ENCODE results near the gene ZNF777. TPM values are rescaled to one million over a fixed set of nuclear protein-coding genes. Genes with fewer than 3 reads are reported as not detected.

The ZNF777 gene
- total RNA-seq, 1 donor from 2014 or later = 16.3 TPM

- Mint-ChIP-seq H3K36me3 (ENCODE audit: unreplicated experiment) (peaks cover 26% of the 10 kb centered on the region), H3K4me3 (ENCODE audit: unreplicated experiment) (no peak overlapping the region), H3K9me3 (ENCODE audit: unreplicated experiment) (no peaks in the 10 kb centered on the region), H3K4me1 (ENCODE audit: unreplicated experiment) (no peaks in the 10 kb centered on the region), H3K27me3 (ENCODE audit: unreplicated experiment) (no peaks in the 10 kb centered on the region), H3K27ac (ENCODE audit: unreplicated experiment) (no peak overlapping the region)
- DNase-seq (ENCODE audit: extremely low spot score, unreplicated experiment) = peak; percentile 27
- TF ChIP-seq, protein P1, sequence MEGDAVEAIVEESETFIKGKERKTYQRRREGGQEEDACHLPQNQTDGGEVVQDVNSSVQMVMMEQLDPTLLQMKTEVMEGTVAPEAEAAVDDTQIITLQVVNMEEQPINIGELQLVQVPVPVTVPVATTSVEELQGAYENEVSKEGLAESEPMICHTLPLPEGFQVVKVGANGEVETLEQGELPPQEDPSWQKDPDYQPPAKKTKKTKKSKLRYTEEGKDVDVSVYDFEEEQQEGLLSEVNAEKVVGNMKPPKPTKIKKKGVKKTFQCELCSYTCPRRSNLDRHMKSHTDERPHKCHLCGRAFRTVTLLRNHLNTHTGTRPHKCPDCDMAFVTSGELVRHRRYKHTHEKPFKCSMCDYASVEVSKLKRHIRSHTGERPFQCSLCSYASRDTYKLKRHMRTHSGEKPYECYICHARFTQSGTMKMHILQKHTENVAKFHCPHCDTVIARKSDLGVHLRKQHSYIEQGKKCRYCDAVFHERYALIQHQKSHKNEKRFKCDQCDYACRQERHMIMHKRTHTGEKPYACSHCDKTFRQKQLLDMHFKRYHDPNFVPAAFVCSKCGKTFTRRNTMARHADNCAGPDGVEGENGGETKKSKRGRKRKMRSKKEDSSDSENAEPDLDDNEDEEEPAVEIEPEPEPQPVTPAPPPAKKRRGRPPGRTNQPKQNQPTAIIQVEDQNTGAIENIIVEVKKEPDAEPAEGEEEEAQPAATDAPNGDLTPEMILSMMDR (IDR thresholded peaks at IDR 0.05) = no peak
These were observed 20.6 kb downstream of the ZNF777 start for GRCh38 chr7:149440222-149440621.

DNA sequence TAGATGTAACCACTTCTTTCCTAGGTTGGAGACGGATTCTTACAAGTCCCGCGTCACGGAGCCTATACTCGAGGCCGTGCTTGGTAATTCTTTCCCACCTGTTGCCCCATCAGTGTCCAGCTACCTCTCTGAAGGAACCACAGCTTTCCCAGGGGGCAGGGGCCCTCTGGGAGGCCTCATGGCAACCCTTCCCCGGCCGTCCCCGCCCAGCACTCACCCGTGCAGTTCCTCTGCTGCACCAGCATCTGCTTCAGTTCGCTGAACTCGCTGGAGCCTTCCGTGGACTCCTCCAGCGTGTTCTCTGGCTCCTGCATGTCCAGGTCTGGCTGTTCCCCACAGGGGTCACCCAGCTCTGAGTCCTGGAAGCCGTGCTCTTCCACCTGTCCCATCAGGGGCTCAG, 24.5 kb downstream of the ZNF777 start:
- TF ChIP-seq, protein P1 (IDR thresholded peaks at IDR 0.05) = no peak
- Mint-ChIP-seq H3K9me3 (ENCODE audit: unreplicated experiment) (no peaks in the 10 kb centered on the region), H3K4me3 (ENCODE audit: unreplicated experiment) (no peak overlapping the region), H3K4me1 (ENCODE audit: unreplicated experiment) (no peaks in the 10 kb centered on the region), H3K27ac (ENCODE audit: unreplicated experiment) (no peak overlapping the region), H3K36me3 (ENCODE audit: unreplicated experiment) (peaks cover 40% of the 10 kb centered on the region), H3K27me3 (ENCODE audit: unreplicated experiment) (no peaks in the 10 kb centered on the region)
- DNase-seq (ENCODE audit: extremely low spot score, unreplicated experiment) = peak; percentile 66

DNA sequence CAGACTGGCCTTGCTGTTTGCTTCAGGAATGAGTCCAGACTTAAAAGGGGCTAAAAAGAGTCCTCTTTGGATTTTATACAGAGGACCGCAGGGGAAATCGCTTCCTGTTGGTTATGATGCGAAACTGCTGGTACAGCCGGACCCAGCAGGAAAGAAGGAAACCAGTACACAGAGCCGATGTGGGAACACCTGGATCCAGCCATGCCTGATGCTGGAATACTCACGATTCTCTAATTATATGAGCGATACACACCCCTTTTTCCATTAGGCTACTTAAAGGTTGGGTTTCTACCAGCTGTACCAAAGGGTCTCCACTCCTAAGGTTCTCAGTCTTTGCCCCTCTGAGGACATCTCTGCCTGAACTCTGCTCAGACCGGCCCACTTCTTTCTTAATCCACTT, 27.7 kb downstream of the ZNF777 start:
- no peak for DNase-seq (ENCODE audit: extremely low spot score, unreplicated experiment)
- Mint-ChIP-seq H3K27me3 (ENCODE audit: unreplicated experiment) (no peaks in the 10 kb centered on the region), H3K27ac (ENCODE audit: unreplicated experiment) (no peak overlapping the region)

DNA sequence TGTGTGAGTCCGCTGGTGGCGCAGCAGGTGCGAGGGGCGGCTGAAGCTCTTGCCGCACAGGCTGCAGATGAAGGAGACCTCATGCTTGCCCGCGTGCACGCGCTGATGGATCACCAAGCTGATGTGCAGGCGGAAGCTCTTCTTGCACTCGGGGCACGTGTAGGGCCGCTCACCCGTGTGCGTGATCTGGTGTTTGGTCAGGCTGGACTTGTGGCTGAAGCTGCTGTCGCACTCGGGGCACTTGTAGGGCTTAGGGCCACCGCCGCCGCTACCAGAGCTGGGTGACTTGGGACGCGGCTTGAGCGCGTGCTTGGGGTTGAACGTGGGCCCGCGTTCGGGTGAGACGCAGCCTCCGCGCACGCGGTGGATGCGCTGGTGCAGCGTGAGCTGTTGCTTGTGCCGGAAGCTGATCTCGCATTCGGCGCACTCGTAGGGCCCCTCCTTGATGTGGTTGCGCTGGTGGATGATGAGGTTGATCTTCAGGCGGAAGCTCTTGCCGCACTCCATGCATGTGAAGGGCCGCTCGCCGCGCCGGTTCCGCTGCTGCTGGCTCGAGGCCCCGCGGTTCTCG, 28.7 kb downstream of the ZNF777 start:
- peak; percentile 81 for DNase-seq (ENCODE audit: extremely low spot score, unreplicated experiment)
- TF ChIP-seq, protein P1 (IDR thresholded peaks at IDR 0.05) = no peak
- Mint-ChIP-seq H3K36me3 (ENCODE audit: unreplicated experiment) (peaks cover 56% of the 10 kb centered on the region), H3K4me1 (ENCODE audit: unreplicated experiment) (no peaks in the 10 kb centered on the region), H3K4me3 (ENCODE audit: unreplicated experiment) (no peak overlapping the region), H3K27me3 (ENCODE audit: unreplicated experiment) (no peaks in the 10 kb centered on the region), H3K27ac (ENCODE audit: unreplicated experiment) (no peak overlapping the region), H3K9me3 (ENCODE audit: unreplicated experiment) (no peaks in the 10 kb centered on the region)

More for the DNA sequence above, 27.7 kb downstream of the ZNF777 start:
- Mint-ChIP-seq H3K36me3 (ENCODE audit: unreplicated experiment) (peaks cover 54% of the 10 kb centered on the region), H3K4me3 (ENCODE audit: unreplicated experiment) (no peak overlapping the region), H3K4me1 (ENCODE audit: unreplicated experiment) (no peaks in the 10 kb centered on the region), H3K9me3 (ENCODE audit: unreplicated experiment) (no peaks in the 10 kb centered on the region)
- TF ChIP-seq, protein P1 (IDR thresholded peaks at IDR 0.05) = no peak

DNA sequence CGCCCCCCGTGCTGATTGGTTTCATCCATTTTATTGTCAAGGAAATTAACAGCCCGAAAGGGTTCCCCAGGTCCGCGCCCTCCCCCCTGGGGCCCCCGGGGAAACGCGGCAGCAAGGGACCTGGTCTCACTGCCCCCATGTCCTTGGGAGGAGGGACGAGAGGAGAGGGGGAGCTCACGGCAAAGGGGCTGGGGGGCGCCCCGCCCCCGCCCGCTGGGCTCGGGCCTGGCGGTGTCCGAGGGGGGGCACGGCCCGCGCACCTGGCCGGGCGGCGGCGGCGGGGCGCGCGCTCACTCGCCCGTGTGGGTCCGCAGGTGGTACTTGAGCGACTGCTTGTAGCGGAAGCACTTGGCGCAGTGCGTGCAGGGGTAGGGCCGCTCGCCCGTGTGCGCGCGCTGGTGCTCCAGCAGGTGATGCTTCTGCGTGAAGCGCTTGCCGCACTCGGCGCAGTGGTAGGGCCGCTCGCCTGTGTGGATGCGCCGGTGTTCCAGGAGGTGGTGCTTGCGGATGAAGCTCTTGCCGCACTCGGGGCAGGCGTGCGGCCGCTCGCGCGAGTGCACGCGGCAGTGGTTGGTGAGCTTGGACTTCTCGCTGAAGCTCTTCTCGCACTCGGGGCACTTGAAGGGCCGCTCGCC, 29.3 kb downstream of the ZNF777 start:
- H3K27ac Mint-ChIP-seq (ENCODE audit: unreplicated experiment) = no peak overlapping the region
- H3K4me3 Mint-ChIP-seq (ENCODE audit: unreplicated experiment) = no peak overlapping the region
- TF ChIP-seq, protein P1 (IDR thresholded peaks at IDR 0.05) = no peak
- H3K36me3 Mint-ChIP-seq (ENCODE audit: unreplicated experiment) = peaks cover 54% of the 10 kb centered on the region
- DNase-seq (ENCODE audit: extremely low spot score, unreplicated experiment) = no peak
- H3K27me3 Mint-ChIP-seq (ENCODE audit: unreplicated experiment) = no peaks in the 10 kb centered on the region
- no peaks in the 10 kb centered on the region for H3K4me1 Mint-ChIP-seq (ENCODE audit: unreplicated experiment)
- no peaks in the 10 kb centered on the region for H3K9me3 Mint-ChIP-seq (ENCODE audit: unreplicated experiment)
